Activated CD8-positive, alpha-beta memory T cell treated with anti-CD3 and anti-CD28 coated beads, Interleukin-2, amount 50 U/mL, for 24 hours (primary cell): ENCODE results near the gene AOPEP.

ENCODE experiments used
- DNase-seq: peaks from one replicate; pipeline ENCODE4 v3.0.0-alpha.2; 2020; ENCODE audit errors: extremely low read depth

Gene AOPEP

GRCh38 chr9:94916956-94917355 is 190.5 kb downstream of the AOPEP start:
- no peak for DNase-seq

- no peak for DNase-seq
These were observed 191.7 kb downstream of the AOPEP start for GRCh38 chr9:94918038-94918753.

- DNase-seq: no peak
These were observed 193.0 kb downstream of the AOPEP start for GRCh38 chr9:94919376-94920098.

- no peak for DNase-seq
These were observed 194.1 kb downstream of the AOPEP start for GRCh38 chr9:94920420-94921091.

- no peak for DNase-seq
These were observed 194.6 kb downstream of the AOPEP start for GRCh38 chr9:94921092-94921471.

- no peak for DNase-seq
These were observed 195.2 kb downstream of the AOPEP start for GRCh38 chr9:94921656-94922055.

GRCh38 chr9:94922098-94922607 is 195.7 kb downstream of the AOPEP start:
- no peak for DNase-seq

- DNase-seq: no peak
These were observed 196.2 kb downstream of the AOPEP start for GRCh38 chr9:94922691-94923107.

- no peak for DNase-seq
These were observed 197.0 kb downstream of the AOPEP start for GRCh38 chr9:94923326-94924089.

GRCh38 chr9:94925751-94926430 is 199.4 kb downstream of the AOPEP start:
- DNase-seq: no peak

- DNase-seq: no peak
These were observed 199.9 kb downstream of the AOPEP start for GRCh38 chr9:94926431-94926800.

GRCh38 chr9:94927048-94927761 is 200.7 kb downstream of the AOPEP start:
- DNase-seq: no peak

GRCh38 chr9:94927762-94928670 is 201.5 kb downstream of the AOPEP start:
- DNase-seq: no peak

- no peak for DNase-seq
These were observed 202.3 kb downstream of the AOPEP start for GRCh38 chr9:94928691-94929368.

- no peak for DNase-seq
These were observed 202.9 kb downstream of the AOPEP start for GRCh38 chr9:94929369-94929756.

- DNase-seq: no peak
These were observed 204.6 kb downstream of the AOPEP start for GRCh38 chr9:94931036-94931633.

GRCh38 chr9:94931740-94932139 is 205.2 kb downstream of the AOPEP start:
- DNase-seq: no peak

GRCh38 chr9:94932652-94933510 is 206.4 kb downstream of the AOPEP start:
- no peak for DNase-seq
